GM10266 (cell line): ENCODE data around the gene COQ10A.
A peak's percentile ranks its signal among the peaks of the same experiment; 100 is the strongest.

Experiments
- DNase-seq: peaks from one replicate; pipeline ENCODE4 v3.0.0; 2012; ENCODE audit errors: extremely low spot score
- CTCF ChIP-seq: IDR thresholded peaks from 2 replicates; pipeline ENCODE4 v1.5.1; 2012; ENCODE audit warnings: mild to moderate bottlenecking, low read depth; ENCODE audit not compliant: control insufficient read depth, insufficient read depth; ENCODE audit errors: missing control alignments

The COQ10A gene

GRCh38 chr12:56296295-56296694 lies 29.6 kb downstream of the COQ10A start:
- no peak for TF ChIP-seq CTCF
- no peak for DNase-seq

- TF ChIP-seq CTCF, result no peak
- DNase-seq, result no peak
Observed at GRCh38 chr12:56297400-56297799, 30.7 kb downstream of the COQ10A start.

- TF ChIP-seq CTCF, result no peak
- DNase-seq, result no peak
Observed at GRCh38 chr12:56298828-56299227, 32.1 kb downstream of the COQ10A start.

GRCh38 chr12:56299308-56299852 lies 32.6 kb downstream of the COQ10A start:
- DNase-seq, result no peak
- no peak for TF ChIP-seq CTCF

GRCh38 chr12:56299853-56300643 lies 33.3 kb downstream of the COQ10A start, which contains the start of gene CS:
Gene CS (minus strand): TSS chr12:56300330. CDS start chr12:56300201, 129 bp downstream.
- DNase-seq, result peak; percentile 94
- no peak for TF ChIP-seq CTCF

GRCh38 chr12:56300644-56301464 lies 34.1 kb downstream of the COQ10A start:
- TF ChIP-seq CTCF, result no peak
- no peak for DNase-seq
